NCI-H1930 (cell line): ENCODE data around the gene RASL11A.
"Not testable (repeated sequence)": the region's sequence is repeated elsewhere in the genome, so short reads cannot be mapped to it uniquely, and the experiment has no call there.

Source experiments
- DNase-seq, 2 experiments: peaks; one replicate each; lab custom pipeline; 2025; lab: John Stamatoyannopoulos, UW

The RASL11A gene

GRCh38 chr13:27300406-27300805 lies 29.8 kb downstream of the RASL11A start:
- not testable (repeated sequence) for DNase-seq

- DNase-seq, result no peak
Measured at GRCh38 chr13:27300941-27301586, 30.4 kb downstream of the RASL11A start.

DNA sequence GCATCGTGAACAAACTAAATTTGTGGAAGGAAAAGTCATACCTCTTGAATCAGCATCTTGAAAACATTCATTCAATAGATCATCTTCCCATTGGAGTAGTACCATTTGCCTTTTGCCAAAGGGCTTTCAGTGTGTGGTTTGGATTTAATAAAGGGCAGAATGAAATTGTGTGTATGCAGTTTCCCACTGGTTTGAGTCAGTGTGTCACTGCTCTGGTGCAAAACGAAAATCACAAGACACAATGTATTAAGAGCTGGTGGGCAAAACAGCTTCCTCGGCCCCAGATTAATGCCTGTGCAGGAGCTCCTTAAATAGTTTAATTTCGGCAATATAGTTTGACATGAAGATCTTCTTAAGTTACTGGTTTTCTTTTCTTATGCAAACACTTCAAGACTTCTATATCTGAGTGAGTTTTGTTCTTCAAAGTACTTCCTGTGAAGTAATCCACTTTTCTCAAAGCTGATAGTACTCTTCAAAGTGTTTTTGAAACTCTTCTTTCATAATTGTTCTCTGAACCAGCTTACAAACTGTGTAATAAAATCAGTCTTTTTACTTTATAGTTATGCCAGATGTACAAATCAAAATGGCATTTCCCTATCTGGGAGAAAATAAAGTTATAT lies 32.1 kb downstream of the RASL11A start:
- no peak for DNase-seq

DNA sequence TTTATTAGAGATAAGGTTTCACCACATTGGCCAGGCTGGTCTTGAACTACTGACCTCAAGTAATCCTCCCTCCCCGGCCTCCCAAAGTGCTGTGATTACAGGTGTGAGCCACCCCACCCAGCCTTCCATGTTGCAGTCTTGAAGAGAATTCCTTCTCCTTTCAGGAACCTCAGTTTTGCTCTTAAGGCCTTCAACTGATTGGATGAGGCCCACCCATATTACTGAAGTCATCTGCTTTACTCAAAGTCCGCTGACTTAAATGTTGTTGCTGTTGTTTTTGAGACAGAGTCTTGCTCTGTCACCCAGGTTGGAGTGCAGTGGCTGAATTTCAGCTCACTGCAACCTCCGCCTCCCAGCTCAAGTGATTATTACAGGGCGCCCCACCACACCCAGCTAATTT lies 33.5 kb downstream of the RASL11A start:
- no peak for DNase-seq

DNA sequence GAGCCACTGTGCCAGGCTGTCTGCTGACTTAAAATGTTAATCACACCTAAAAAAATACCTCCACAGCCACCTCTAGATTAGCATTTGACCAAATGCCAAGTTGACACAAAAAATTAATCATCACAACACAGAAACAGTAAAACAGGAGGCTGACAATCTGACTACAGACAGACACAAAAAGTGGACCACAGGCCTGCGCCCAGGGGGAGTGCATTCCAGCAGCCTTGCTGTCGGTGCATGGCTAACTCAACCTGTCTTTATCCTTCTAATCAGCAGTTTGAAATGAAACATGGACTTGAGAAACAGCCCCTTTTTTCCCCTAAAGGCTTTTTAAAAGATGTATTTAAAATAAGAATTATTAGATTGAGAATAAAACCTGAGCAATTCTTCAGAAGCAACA lies 34.0 kb downstream of the RASL11A start:
- no peak for DNase-seq

DNA sequence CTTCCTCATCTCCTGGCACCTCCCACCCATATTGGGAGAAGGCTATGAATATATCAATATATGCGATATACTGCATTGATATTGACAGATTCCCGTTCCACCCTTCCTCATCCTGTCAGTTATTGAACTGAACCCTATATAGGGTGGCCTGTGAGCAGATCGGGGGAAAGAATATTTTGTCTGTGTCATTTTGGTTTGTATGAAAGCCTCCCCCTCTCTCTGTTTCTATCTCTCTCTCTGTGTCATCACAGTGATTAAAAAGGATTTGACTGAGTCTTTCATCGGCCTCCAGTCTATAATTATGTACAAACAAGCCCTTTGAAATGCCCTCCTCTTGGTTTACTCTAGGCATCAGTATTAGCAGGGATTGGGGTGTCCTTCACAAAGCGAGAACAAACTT lies 35.7 kb downstream of the RASL11A start:
- DNase-seq, result no peak

DNA sequence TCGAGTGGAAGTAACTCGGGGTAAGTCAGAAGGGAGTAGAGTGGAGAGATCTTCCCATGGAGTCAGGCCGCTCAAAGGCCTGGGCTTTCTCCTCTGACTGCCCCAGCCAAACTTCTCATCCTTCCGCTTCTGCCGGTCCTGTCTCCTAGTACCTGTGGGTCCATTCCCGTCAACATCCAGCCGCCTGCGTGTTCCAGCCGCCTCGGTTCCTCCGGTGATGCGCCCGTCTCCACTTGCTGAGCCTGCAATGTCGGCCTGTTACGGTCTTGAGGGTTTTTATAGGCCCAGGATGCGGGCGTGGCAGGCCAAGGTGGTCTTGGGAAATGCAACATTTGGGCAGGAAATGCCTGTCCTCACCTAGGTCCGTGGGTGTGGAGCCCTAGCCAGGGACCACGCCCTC lies 38.3 kb downstream of the RASL11A start:
- no peak for DNase-seq

GRCh38 chr13:27309401-27309958 lies 38.9 kb downstream of the RASL11A start:
- no peak for DNase-seq

DNA sequence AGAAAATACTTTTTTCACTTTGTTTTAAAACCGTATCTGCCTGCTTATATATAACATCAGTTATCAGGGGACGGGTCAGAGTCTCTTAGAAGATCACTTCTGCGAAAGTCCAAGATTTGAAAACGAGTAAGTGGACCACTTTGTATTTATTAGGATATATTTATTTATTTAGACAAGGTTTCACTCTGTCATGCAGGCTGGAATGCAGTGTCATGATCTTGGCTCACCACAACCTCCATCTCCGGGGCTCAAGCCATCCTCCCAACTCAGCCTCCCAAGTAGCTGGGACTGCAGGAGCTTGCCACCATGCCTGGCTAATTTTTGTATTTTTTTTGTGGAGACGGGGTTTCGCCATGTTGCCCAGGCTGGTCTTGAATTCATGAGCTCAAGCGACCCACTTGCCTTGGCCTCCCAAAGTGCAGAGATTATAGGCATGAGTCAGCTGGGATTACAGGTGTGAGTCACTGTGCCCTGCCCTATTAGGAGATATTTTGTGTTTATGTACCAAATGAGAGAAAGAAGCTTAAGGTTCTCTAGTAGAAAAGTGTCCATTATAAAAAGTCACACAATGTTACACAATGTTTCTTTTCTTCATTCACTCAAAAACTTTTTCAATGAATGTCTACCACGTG lies 39.5 kb downstream of the RASL11A start:
- no peak for DNase-seq

- DNase-seq, result no peak
Measured at GRCh38 chr13:27310946-27311345, 40.3 kb downstream of the RASL11A start.

DNA sequence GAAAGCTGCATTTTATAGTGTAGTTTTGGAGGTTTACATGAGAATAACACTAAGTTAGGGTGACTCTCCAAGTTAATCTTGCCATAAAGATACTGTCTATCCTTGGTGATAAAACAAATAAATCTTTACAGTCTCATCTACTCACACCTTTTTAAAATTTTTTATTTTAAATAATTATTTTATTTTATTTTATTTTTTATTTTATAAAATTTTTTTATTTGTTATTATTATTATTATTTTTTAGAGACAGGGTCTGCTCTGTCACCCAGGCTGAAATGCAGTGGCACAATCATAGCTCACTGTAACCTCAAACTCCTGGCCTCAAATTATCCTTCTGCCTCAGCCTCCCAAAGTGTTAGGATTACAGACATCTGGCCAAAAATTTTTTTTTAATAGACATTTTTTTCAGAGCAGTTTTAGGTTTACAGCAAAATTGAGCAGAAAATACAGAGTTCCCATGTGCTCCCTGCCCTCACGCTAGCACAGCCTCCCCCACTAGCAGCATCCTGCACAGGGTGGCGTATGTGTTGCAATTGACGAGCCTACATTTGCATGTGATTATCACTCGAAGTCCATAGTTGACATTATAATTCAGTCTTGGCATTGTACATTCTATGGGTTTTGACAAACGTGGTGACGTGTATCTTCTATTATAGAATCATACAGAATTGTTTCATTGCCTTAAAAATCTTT lies 41.0 kb downstream of the RASL11A start:
- no peak for DNase-seq

- no peak for DNase-seq
Measured at GRCh38 chr13:27313770-27314169, 43.1 kb downstream of the RASL11A start.

GRCh38 chr13:27319404-27319803 lies 48.8 kb downstream of the RASL11A start:
- no peak for DNase-seq

GRCh38 chr13:27321468-27322431 lies 51.1 kb downstream of the RASL11A start:
- DNase-seq, result no peak

- DNase-seq, result not testable (repeated sequence)
Measured at GRCh38 chr13:27322443-27322842, 51.8 kb downstream of the RASL11A start.
